Middle frontal gyrus (tissue), 1 donor: Measurements from ENCODE around the gene SLC38A8.

Experiments
- DNase-seq: peaks from one replicate; pipeline ENCODE4 v3.0.0-alpha.2; 2015; ENCODE audit warnings: low spot score; ENCODE audit errors: extremely low spot score

Gene SLC38A8

DNA sequence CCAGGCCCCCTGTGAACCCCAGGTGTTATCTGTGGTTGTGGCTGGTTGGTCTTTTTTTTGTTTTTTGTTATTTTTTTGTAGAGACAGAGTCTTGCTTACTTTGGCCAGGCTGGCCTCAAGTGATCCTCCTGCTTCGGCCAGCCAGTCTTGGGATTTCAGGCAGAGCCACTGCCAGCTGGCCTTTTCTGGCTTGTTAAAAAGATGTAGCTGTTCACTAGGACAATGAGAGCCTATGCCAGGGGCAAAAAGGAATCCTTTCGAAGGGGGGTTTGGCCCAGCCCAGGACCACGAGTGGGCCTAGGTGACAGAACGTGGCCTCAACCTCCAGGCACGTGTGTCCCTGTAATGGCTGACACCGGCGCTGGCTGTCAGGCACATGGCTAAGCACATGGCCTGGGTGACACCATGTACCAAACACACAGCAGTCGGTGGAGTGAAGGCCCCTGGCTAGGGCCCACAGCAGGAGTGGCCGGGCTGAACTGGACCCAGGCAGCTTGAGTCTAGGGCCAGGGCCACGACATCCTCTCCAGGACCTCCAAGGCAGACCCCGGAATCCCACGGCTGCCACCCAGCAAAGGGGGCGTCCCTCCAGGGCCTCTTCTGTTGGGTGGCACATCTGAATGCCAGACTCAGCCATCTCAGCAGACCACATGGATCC is 6.9 kb upstream of the SLC38A8 start:
- no peak for DNase-seq

- no peak for DNase-seq
Measured at GRCh38 chr16:84048871-84049270, 6.3 kb upstream of the SLC38A8 start.

DNA sequence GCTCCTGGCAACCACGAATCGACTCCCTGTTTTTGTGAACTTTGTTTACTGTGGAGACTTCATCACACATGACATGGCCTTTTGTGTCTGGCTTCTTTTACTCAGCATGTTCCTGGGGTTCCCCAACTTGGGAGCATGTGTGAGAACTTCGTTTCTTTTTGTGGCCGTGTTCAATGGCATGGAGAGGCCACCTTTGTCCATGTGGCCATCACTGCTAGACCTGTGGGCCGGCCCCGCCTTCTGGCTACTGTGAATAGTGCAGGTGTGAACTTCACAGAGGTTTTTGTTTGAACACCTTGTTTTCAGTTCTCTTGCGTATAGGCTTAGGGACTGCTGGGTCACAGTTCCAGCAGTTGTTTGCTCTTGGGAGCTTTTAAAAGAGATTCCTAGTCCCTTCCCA is 5.7 kb upstream of the SLC38A8 start:
- DNase-seq = no peak

DNA sequence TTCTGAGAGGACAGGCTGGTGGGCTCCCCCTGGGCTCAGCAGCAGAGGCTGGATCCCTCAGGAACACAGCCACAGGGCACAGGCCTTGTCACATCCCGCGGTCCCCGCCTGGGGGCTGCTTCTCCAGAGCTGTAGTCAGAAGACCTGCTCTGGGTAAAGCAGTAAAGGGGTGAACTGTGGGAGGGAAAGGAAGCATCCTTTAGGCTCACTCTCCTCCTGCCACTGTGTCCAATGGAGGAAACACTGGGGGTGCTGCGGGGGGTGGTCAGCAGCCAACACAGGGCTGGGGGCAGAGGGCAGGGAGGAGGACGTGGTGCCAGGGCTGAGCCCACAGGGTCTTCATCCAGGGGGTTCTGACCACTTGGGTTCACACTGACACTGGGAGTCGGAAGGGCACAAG is 5.0 kb upstream of the SLC38A8 start:
- no peak for DNase-seq

- DNase-seq = no peak
Measured at GRCh38 chr16:84047206-84047605, 4.6 kb upstream of the SLC38A8 start.

DNA sequence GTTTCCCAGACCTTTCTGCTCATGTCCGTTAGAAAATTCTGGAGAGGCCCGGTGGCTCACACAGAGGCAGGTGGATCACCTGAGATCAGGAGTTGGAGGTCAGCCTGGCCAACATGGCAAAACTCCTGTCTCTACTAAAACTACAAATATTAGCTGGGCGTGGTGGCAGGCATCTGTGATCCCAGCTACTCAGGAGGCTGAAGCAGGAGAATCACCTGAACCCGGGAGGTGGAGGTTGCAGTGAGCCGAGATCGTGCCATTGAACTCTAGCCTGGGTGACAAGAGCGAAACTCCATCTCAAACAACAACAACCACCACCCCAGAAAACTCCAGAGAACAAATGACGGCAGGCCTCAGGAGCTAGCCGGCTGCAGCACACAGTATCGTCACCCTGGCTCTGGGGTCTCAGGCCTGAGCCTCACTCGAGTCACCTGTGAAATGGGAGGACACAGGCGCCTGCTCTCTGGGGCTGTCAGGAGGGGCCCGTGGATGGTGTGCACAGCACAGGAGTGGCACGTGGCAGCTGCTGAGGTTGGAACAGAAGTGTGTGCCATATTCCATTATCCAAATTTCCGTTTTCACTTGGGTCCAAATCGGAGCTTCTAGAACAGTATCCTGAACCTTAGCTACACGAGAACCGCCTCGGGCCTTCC is 3.3 kb upstream of the SLC38A8 start:
- no peak for DNase-seq

DNA sequence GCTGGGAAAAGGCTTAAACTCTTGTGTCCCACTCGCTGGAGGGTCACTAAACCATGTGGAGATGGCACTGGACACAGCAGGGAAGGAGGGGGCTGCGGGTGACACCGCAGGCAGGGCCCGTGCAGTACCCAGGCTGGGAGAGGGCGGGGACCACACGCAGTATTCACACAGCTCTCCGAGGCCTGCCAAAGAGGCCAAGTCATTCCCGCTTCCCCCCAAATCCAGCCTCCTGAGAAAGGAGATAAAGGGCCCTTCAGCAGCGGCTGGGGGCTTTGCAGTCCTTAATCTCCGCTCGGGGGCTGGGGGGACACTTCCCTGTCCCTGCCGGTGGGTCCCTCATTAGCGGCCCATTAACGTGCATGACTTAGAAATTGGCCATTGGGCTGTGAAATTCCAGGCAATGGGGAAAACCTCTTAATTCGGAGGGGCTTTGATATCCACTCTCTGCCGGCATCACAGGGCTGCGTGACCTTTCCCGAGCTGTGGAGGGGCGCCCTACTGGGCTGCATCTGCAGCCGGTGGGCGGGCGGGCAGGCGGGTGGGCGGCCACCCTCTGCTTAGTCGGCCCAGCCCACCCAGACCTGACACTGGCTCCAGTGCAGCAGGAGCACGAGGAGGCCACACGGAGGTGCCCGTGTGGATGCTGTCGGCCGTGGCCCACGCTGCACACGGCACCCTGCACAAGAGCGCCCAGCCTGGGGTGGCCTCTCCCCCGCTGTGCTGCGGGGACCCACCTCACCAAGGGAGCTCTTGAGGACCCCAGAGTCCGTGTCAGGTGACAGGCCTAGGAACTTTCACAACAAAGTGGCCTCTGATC is 2.6 kb upstream of the SLC38A8 start:
- DNase-seq = no peak

GRCh38 chr16:84044118-84044488 is 1.5 kb upstream of the SLC38A8 start:
- no peak for DNase-seq

DNA sequence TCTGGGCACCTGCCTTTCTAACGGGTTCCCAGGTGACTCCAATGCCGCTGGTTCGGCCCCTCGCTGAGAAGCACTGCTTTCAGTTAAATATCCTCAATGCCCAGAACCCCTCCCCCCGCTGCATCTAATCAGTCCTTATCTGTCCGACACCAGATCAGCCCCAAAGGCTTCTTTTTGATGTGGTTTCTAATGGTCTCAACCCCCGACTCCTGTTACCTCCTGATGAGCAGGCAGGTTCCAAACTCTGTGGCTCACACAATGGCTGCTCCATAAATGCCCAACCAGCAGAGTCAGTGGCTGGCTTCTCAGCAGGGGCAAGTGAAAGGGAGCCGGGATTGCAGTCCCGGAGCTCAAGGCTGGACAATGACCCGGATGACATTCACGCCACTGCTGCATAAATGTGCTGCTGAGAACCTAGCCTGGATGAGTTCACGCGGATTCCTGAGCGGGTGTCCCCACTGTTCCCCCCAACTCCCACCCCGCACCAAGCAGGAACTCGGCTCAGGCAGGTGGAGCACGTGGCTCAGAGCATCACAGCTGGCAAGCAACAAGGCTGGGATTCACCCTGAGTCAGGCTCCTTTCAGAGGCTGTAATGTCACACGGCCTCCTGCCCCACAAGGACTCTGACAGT is 1.0 kb upstream of the SLC38A8 start:
- no peak for DNase-seq

GRCh38 chr16:84042879-84043485 is 387 bp upstream of the SLC38A8 start:
- no peak for DNase-seq

DNA sequence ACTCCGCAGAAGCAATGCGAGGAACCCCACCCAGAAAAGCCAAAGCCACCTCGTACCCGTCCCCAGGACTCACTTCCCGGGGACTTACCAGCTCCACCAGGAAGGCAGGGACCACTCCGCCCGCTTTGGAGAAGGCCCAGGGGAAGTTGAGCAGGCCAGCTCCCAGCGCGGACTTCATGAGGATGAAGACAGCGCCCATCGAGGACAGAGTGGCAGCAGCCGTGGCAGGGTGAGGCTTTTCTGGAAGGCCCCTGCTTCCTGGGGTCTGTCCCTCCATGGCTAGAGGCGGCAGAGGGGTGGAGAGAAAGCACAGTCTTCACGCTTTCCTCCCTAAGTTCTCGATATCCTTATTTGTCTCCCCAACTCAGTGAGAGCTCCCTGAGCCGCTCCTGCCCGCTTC is 714 bp downstream of the SLC38A8 start:
- DNase-seq = no peak

DNA sequence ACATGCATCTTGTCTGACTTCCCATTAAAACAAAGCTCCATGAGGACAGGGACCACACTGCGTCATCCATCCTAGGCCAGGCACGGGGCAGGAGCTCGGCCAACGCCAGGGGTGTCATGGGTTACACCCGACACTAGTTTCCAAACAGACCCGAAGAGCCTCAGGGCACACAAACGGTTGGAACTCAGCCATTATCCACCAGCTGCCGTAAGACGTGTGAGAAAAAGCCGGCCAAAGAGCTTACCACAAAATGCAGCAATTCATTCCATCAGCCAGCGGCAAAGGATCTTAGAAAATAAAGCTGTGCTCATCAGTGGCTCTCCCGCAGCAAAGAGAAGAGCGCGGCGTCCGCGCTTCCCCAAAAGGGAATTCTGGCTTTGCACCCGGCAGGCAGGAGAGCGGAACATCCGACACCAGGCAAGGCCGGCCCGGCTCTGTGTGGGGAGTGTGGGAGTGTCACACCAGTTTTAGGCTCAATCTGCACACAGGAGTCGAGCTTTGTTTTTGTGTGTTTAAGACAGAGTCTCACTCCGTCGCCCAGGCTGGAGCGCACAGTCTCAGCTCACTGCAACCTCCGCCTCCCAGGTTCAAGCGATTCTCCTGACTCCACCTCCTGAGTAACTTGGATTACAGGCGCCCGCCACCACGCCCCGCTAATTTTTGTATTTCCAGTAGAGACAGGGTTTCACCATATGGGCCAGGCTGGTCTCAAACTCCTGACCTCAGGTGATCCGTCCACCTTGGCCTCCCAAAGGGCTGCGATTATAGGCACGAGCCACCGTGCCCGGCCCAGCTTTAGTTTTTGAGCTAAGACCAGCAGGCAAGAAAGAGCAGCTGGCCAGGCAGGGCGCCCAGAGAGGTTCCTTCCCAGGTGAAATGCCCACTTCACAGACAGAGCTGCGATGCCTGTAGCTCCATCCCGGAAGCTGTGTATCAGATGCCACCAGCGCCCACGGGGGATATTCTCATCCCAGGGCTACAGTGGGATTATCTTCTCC is 1.5 kb downstream of the SLC38A8 start:
- no peak for DNase-seq

GRCh38 chr16:84040226-84040822 is 2.3 kb downstream of the SLC38A8 start:
- DNase-seq = no peak

DNA sequence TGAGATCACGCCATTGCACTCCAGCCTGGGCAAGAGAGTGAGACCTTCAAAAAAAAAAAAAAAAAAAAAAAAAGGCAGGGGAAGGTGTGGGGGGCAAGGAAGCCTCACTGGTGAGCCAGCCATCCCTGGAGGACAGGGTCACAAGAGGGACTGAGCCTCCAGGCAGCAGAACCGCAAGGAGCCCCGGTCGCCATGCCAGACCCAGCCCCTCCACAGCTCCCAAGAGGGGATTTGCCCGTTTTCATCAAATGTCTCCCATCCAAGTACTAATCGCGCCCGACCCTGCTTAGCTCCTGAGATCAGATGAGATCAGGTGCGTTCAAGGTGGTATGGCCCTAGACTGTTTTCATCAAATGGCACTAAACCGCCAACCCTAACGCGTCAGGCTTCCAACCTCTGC is 2.9 kb downstream of the SLC38A8 start:
- DNase-seq = no peak

- DNase-seq = no peak
Measured at GRCh38 chr16:84038469-84038868, 4.1 kb downstream of the SLC38A8 start.

GRCh38 chr16:84036982-84037425 is 5.6 kb downstream of the SLC38A8 start:
- no peak for DNase-seq

GRCh38 chr16:84036131-84036530 is 6.5 kb downstream of the SLC38A8 start:
- DNase-seq = no peak

GRCh38 chr16:84034516-84034915 is 8.1 kb downstream of the SLC38A8 start:
- no peak for DNase-seq

- no peak for DNase-seq
Measured at GRCh38 chr16:84033251-84034195, 9.1 kb downstream of the SLC38A8 start.
